ENCODE results near the gene ABCG1.
"Not testable (repeated sequence)": the region's sequence is repeated elsewhere in the genome, so short reads cannot be mapped to it uniquely, and the experiment has no call there.

ABCG1 gene

GRCh38 chr21:42218836-42219605 lies at the start of gene ABCG1:
Gene ABCG1 (plus strand): TSS chr21:42219140. CDS start chr21:42219263, 123 bp downstream.
- DNase-seq, result no peak

GRCh38 chr21:42169758-42170157 lies 49.2 kb upstream of the ABCG1 start:
- no peak for DNase-seq

- DNase-seq, result no peak
Observed at GRCh38 chr21:42171091-42172053, 47.6 kb upstream of the ABCG1 start.

GRCh38 chr21:42172596-42173483 lies 46.1 kb upstream of the ABCG1 start:
- DNase-seq, result no peak

- DNase-seq, result no peak
Observed at GRCh38 chr21:42174173-42174572, 44.8 kb upstream of the ABCG1 start.

GRCh38 chr21:42175110-42175710 lies 43.7 kb upstream of the ABCG1 start:
- no peak for DNase-seq

GRCh38 chr21:42176859-42177258 lies 42.1 kb upstream of the ABCG1 start:
- no peak for DNase-seq

- no peak for DNase-seq
Observed at GRCh38 chr21:42179316-42179715, 39.6 kb upstream of the ABCG1 start.

- not testable (repeated sequence) for DNase-seq
Observed at GRCh38 chr21:42180001-42180400, 38.9 kb upstream of the ABCG1 start.

- DNase-seq, result no peak
Observed at GRCh38 chr21:42182713-42183371, 36.1 kb upstream of the ABCG1 start.

GRCh38 chr21:42183374-42184266 lies 35.3 kb upstream of the ABCG1 start:
- DNase-seq, result no peak

- DNase-seq, result no peak
Observed at GRCh38 chr21:42186591-42186990, 32.3 kb upstream of the ABCG1 start.

GRCh38 chr21:42187976-42188653 lies 30.8 kb upstream of the ABCG1 start:
- no peak for DNase-seq

GRCh38 chr21:42188663-42189062 lies 30.3 kb upstream of the ABCG1 start:
- DNase-seq, result no peak

GRCh38 chr21:42189431-42189830 lies 29.5 kb upstream of the ABCG1 start:
- no peak for DNase-seq

GRCh38 chr21:42189860-42190485 lies 29.0 kb upstream of the ABCG1 start:
- no peak for DNase-seq

GRCh38 chr21:42190486-42190863 lies 28.5 kb upstream of the ABCG1 start:
- no peak for DNase-seq

GRCh38 chr21:42191064-42191463 lies 27.9 kb upstream of the ABCG1 start:
- DNase-seq, result no peak
